Stomach (tissue), 9 donors: Measurements from ENCODE around the gene FLOT1. TPM values are rescaled to one million over a fixed set of nuclear protein-coding genes. Genes with fewer than 3 reads are reported as not detected.
"Not testable (repeated sequence)": the region's sequence is repeated elsewhere in the genome, so short reads cannot be mapped to it uniquely, and the experiment has no call there.

ENCODE experiments used
- DNase-seq, 2 donors: peaks; one replicate each; pipeline versions ENCODE4 v3.0.0 to v3.0.0-alpha.2; 2013 to 2019
- H3K27ac ChIP-seq, 5 donors: fragments of 200-600 bp in 4 of 5; sonication (generic) in 4 of 5; one replicate each; pipeline ENCODE4 v1.5.1; 2013 to 2019; ENCODE audit warnings: mild to moderate bottlenecking in 1 of 5, moderate library complexity in 1 of 5
- H3K27me3 ChIP-seq, 3 donors: fragments of 200-600 bp; sonication (generic); one replicate each; pipeline ENCODE4 v1.5.1; 2017 to 2019; ENCODE audit warnings: mixed run types in 1 of 3
- H3K36me3 ChIP-seq, 4 donors: fragments of 200-600 bp; sonication (generic); 1 replicate in 3 of 4; 2 replicates in 1 of 4; pipeline ENCODE4 v1.5.1; 2016 to 2019
- H3K4me1 ChIP-seq, 4 donors: fragments of 200-600 bp; sonication (generic); one replicate each; pipeline ENCODE4 v1.5.1; 2016 to 2019
- H3K4me3 ChIP-seq, 4 donors: fragments of 200-600 bp; sonication (generic) in 3 of 4; one replicate each; pipeline ENCODE4 v1.5.1; 2016 to 2019; ENCODE audit warnings: mild to moderate bottlenecking in 1 of 4
- H3K9me3 ChIP-seq, 4 donors: fragments of 200-600 bp; sonication (generic); one replicate each; pipeline ENCODE4 v1.5.1; 2016 to 2019
- CTCF ChIP-seq, 7 experiments: fragments of 450-650 bp in 4 of 7; fragments of 200-600 bp in 3 of 7; sonication (generic) in 3 of 7; IDR thresholded peaks; one replicate each; pipeline ENCODE4 v1.5.1; 2016 to 2019; ENCODE audit warnings: antibody characterized with exemption in 7 of 7, control low read depth in 2 of 7, mild to moderate bottlenecking in 1 of 7
- EP300 ChIP-seq: sonication (generic); formaldehyde crosslinking; IDR thresholded peaks from one replicate; pipeline ENCODE4 v1.6.1; 2017; ENCODE audit warnings: antibody characterized with exemption
- POLR2A ChIP-seq, 4 donors: fragments of 450-650 bp; IDR thresholded peaks; one replicate each; pipeline ENCODE4 v1.6.1; 2016; ENCODE audit warnings: antibody characterized with exemption in 4 of 4, control low read depth in 2 of 4, mild to moderate bottlenecking in 1 of 4, moderate library complexity in 1 of 4
- POLR2AphosphoS5 ChIP-seq, 3 donors: sonication (generic); formaldehyde crosslinking; IDR thresholded peaks; one replicate each; pipeline ENCODE4 v1.6.1; 2016; ENCODE audit warnings: antibody characterized with exemption in 3 of 3
- WGBS, 5 donors: extraction: QIAGEN DNeasy Blood & Tissue Kit in 3 of 5; methylation state at CpG; one replicate each; pipeline versions ENCODE4 v1.1.5 to v1.1.7; 2013 to 2018; 5-methylcytosine and 5-hydroxymethylcytosine counted together
- intact Hi-C: fragments of 100-400 bp; cut with DNase I; formaldehyde crosslinking; loops from one replicate; pipeline ENCODE4 v1.15.1; 2023; ENCODE audit warnings: low total_unique reads
- polyA plus RNA-seq, 3 donors: library from polyadenylated mRNA; stranded (reverse); fragments of 200-250 nt; gene quantifications; one replicate each; pipeline ENCODE4 v1.2.3, GENCODE V29; 2013
- total RNA-seq, 5 donors: library from RNA; depleted of rRNA; stranded (reverse); fragments of >200 nt; gene quantifications; one replicate each; pipeline versions ENCODE4 v1.1.0 to v1.2.3, GENCODE V29; 2014 to 2016
- donor health status: healthy with polysubstance abuse.
- donor health status: Bipolar disorder and iron deficiency.
- donor health status: healthy.

The FLOT1 gene
- total and polyA plus RNA-seq, 8 donors, result 40.6 to 201 (median 125) TPM

- WGBS, 5 donors, result 34 to 42% (median 38%) methylated on average over 6 of the region's 6 CpGs
- Histone ChIP-seq H3K9me3 (no peaks in the 10 kb centered on the region), H3K27me3 (no peaks in the 10 kb centered on the region), H3K27ac (peak overlapping the region in 3 of 5 donors; percentile 42 to 98 (median 49)), H3K4me3 (no peak overlapping the region), H3K4me1 (peaks cover 15 to 64% (median 39%) of the 10 kb centered on the region in 4 donors), H3K36me3 (peaks cover 60 to 79% (median 76%) of the 10 kb centered on the region in 4 donors)
- DNase-seq, result no peak
- intact Hi-C loops, result loop anchor here (5.0 kb wide), 1 partner anchor 48 kb away; no protein-coding TSS in a partner anchor
- TF ChIP-seq POLR2A (IDR thresholded peaks at IDR 0.05), result no peak
- no peak for TF ChIP-seq EP300
- no peak for TF ChIP-seq CTCF (IDR thresholded peaks at IDR 0.05)
- no peak for TF ChIP-seq POLR2AphosphoS5 (IDR thresholded peaks at IDR 0.05)
These were observed 17.4 kb downstream of the FLOT1 start for GRCh38 chr6:30724906-30725667.

GRCh38 chr6:30723843-30724741, 18.4 kb downstream of the FLOT1 start:
- H3K4me3 ChIP-seq, result peak overlapping the region in 1 of 4 donors; percentile 11
- 54 to 60% (median 56%) methylated on average over 19 to 29 of the region's 29 CpGs for WGBS, 5 donors
- TF ChIP-seq POLR2AphosphoS5 (IDR thresholded peaks at IDR 0.05), result peak in 1 of 3 donors; percentile 9
- H3K27me3 ChIP-seq, H3K9me3 ChIP-seq, DNase-seq, intact Hi-C loops: not testable (repeated sequence)
- H3K27ac ChIP-seq, result peak overlapping the region in 3 of 5 donors; percentile 42 to 98 (median 49)
- H3K4me1 ChIP-seq, result peaks cover 22 to 71% (median 45%) of the 10 kb centered on the region in 4 donors
- H3K36me3 ChIP-seq, result peaks cover 51 to 69% (median 66%) of the 10 kb centered on the region in 4 donors

GRCh38 chr6:30723159-30723842, 19.2 kb downstream of the FLOT1 start:
- Histone ChIP-seq H3K36me3 (peaks cover 48 to 61% (median 58%) of the 10 kb centered on the region in 4 donors), H3K4me1 (peaks cover 24 to 72% (median 50%) of the 10 kb centered on the region in 4 donors), H3K4me3 (peak overlapping the region in 1 of 4 donors; percentile 11), H3K27ac (peak overlapping the region in 4 of 5 donors; percentile 93 to 99 (median 98))
- intact Hi-C loops, DNase-seq, H3K9me3 ChIP-seq, H3K27me3 ChIP-seq: not testable (repeated sequence)
- WGBS, 5 donors, result 47 to 55% (median 51%) methylated on average over 16 of the region's 16 CpGs

- H3K9me3 ChIP-seq, result no peaks in the 10 kb centered on the region
- peak overlapping the region; percentile 91 to 99 (median 98) for H3K27ac ChIP-seq
- DNase-seq, result peak; percentile 88 to 93
- peaks cover 29 to 72% (median 55%) of the 10 kb centered on the region in 4 donors for H3K4me1 ChIP-seq
- H3K4me3 ChIP-seq, result peak overlapping the region; percentile 72 to 90 (median 86)
- H3K27me3 ChIP-seq, result no peaks in the 10 kb centered on the region
- H3K36me3 ChIP-seq, result peaks cover 40 to 53% (median 50%) of the 10 kb centered on the region in 4 donors
- WGBS, 5 donors, result 7 to 10% (median 8%) methylated on average over 27 of the region's 27 CpGs
- intact Hi-C loops, result no loop called here
- TF ChIP-seq CTCF (IDR thresholded peaks at IDR 0.05) (peak in 6 of 7 experiments; percentile 73 to 99 (median 98)), EP300 (no peak), POLR2A (IDR thresholded peaks at IDR 0.05) (no peak), POLR2AphosphoS5 (IDR thresholded peaks at IDR 0.05) (peak in 2 of 3 donors; percentile 33 to 84)
These were observed 20.0 kb downstream of the FLOT1 start for GRCh38 chr6:30722280-30723112.

GRCh38 chr6:30722025-30722279, 20.5 kb downstream of the FLOT1 start:
- H3K27me3 ChIP-seq, DNase-seq, H3K9me3 ChIP-seq, intact Hi-C loops: not testable (repeated sequence)
- Histone ChIP-seq H3K4me3 (peak overlapping the region; percentile 72 to 90 (median 86)), H3K27ac (peak overlapping the region; percentile 91 to 99 (median 98)), H3K36me3 (peaks cover 34 to 48% (median 45%) of the 10 kb centered on the region in 4 donors), H3K4me1 (peaks cover 29 to 69% (median 55%) of the 10 kb centered on the region in 4 donors)
- 3 to 8% (median 5%) methylated on average over 10 of the region's 10 CpGs for WGBS, 5 donors
